PC-9 (cell line): Measurements from ENCODE around the gene MUCL3. TPM values are rescaled to one million over a fixed set of nuclear protein-coding genes. Genes with fewer than 3 reads are reported as not detected.
"Not testable (repeated sequence)": the region's sequence is repeated elsewhere in the genome, so short reads cannot be mapped to it uniquely, and the experiment has no call there.

Experiments used
- BruUV-seq: library from RNA; stranded (reverse); fragments of 400-500 nt; replicated peaks from 2 replicates; lab custom pipeline; 2021; lab: Mats Ljungman, UMichigan
- CTCF ChIA-PET: fragments of 300-600 bp; sonication (Branson Sonifier 250); formaldehyde crosslinking; loops from one replicate; lab custom pipeline; 2022; ENCODE audit warnings: antibody characterized with exemption; lab: Charles Lee
- POLR2A ChIA-PET: fragments of 300-600 bp; sonication (Branson Sonifier 250); formaldehyde crosslinking; loops from one replicate; lab custom pipeline; 2022; ENCODE audit warnings: antibody characterized with exemption; ENCODE audit not compliant: unreplicated experiment; lab: Charles Lee
- DNase-seq, 2 experiments: peaks; one replicate each; pipeline versions ENCODE4 v3.0.0 to v3.0.0-alpha.2; 2015 to 2022; ENCODE audit warnings: mixed read lengths in 1 of 2
- H2AFZ ChIP-seq: fragments of 200-600 bp; sonication (generic); 2 replicates; pipeline ENCODE4 v1.8.1; 2017; ENCODE audit warnings: antibody characterized with exemption
- H3F3A ChIP-seq: fragments of 200-600 bp; sonication (generic); 2 replicates; pipeline ENCODE4 v1.8.1; 2017; ENCODE audit warnings: antibody characterized with exemption, mild to moderate bottlenecking, low read depth; ENCODE audit not compliant: insufficient read depth
- H3K27ac ChIP-seq: fragments of 200-600 bp; sonication (generic); 2 replicates; pipeline ENCODE4 v1.6.1; 2016; ENCODE audit warnings: mixed run types
- H3K27me3 ChIP-seq: fragments of 200-600 bp; sonication (generic); 2 replicates; pipeline ENCODE4 v1.6.1; 2016; ENCODE audit warnings: low read depth, mixed run types; ENCODE audit not compliant: insufficient read depth
- H3K36me3 ChIP-seq: fragments of 200-600 bp; sonication (generic); 2 replicates; pipeline ENCODE4 v1.6.1; 2016; ENCODE audit warnings: low read depth, mixed run types
- H3K4me1 ChIP-seq: fragments of 200-600 bp; sonication (generic); replicated peaks from 2 replicates; pipeline ENCODE4 v1.6.1; 2016; ENCODE audit warnings: mixed run types; ENCODE audit not compliant: insufficient read depth
- H3K4me2 ChIP-seq: fragments of 200-600 bp; sonication (generic); 2 replicates; pipeline ENCODE4 v1.6.1; 2017; ENCODE audit warnings: mixed run types
- H3K4me3 ChIP-seq: fragments of 200-600 bp; sonication (generic); 2 replicates; pipeline ENCODE4 v1.6.1; 2016; ENCODE audit warnings: mixed run types
- H3K79me2 ChIP-seq: fragments of 200-600 bp; sonication (generic); 2 replicates; pipeline ENCODE4 v1.6.1; 2017; ENCODE audit warnings: low read depth, mixed run types
- H3K9me2 ChIP-seq: fragments of 200-600 bp; sonication (generic); 2 replicates; pipeline ENCODE4 v1.8.1; 2017; ENCODE audit warnings: mild to moderate bottlenecking; ENCODE audit not compliant: insufficient read depth
- H3K9me3 ChIP-seq: fragments of 200-600 bp; sonication (generic); 2 replicates; pipeline ENCODE4 v1.8.1; 2016; ENCODE audit warnings: low read depth; ENCODE audit not compliant: insufficient read depth
- H4K20me1 ChIP-seq: fragments of 200-600 bp; sonication (generic); 2 replicates; pipeline ENCODE4 v1.8.1; 2017; ENCODE audit not compliant: insufficient read depth
- CTCF ChIP-seq: fragments of 200-600 bp; sonication (generic); conservative IDR thresholded peaks from 2 replicates; pipeline ENCODE4 v1.6.1; 2017; ENCODE audit warnings: mixed run types, antibody characterized with exemption, mild to moderate bottlenecking, moderate library complexity
- EZH2 ChIP-seq: fragments of 200-600 bp; sonication (generic); IDR thresholded peaks from 2 replicates; pipeline ENCODE4 v1.8.0; 2017; ENCODE audit warnings: antibody characterized with exemption, low read depth
- intact Hi-C: fragments of 100-400 bp; cut with micrococcal nuclease; formaldehyde crosslinking; loops from one replicate; pipeline ENCODE4 v1.10.0; 2022; ENCODE audit not compliant: unreplicated experiment
- total RNA-seq: library from RNA; stranded (reverse); gene quantifications from 2 replicates; pipeline ENCODE4 v1.2.3, GENCODE V29; 2021

MUCL3 gene
- total RNA-seq, 1 experiment from 2014 or later: not detected

GRCh38 chr6:30900863-30901417 is 39.8 kb upstream of the MUCL3 start:
- Histone ChIP-seq H3K27ac (no peak overlapping the region), H3K9me2 (no peaks in the 10 kb centered on the region), H3K4me1 (no peaks in the 10 kb centered on the region), H3K36me3 (0 out of 2 replicates have a peak, but pooled peaks cover 6% of the 10 kb centered on the region), H3K4me2 (no peak overlapping the region), H3K9me3 (no peaks in the 10 kb centered on the region), H3F3A (peaks cover 46% of the 10 kb centered on the region), H3K4me3 (no peak overlapping the region), H4K20me1 (no peaks in the 10 kb centered on the region; the same call in 1 of the 2 replicates), H3K79me2 (no peaks in the 10 kb centered on the region), H2AFZ (no peak overlapping the region), H3K27me3 (no peaks in the 10 kb centered on the region)
- TF ChIP-seq EZH2: no peak
- no peak for TF ChIP-seq CTCF
- ChIA-PET CTCF (interaction anchor here (0.6 kb wide), 1 partner anchor 65 kb away, joined by 4 read pairs; no protein-coding TSS in a partner anchor), POLR2A (no interaction called here)
- intact Hi-C loops: no loop called here
- no peak for DNase-seq
- BruUV-seq: no TSS peak

GRCh38 chr6:30901436-30901835 is 39.3 kb upstream of the MUCL3 start:
- Histone ChIP-seq H3F3A (peaks cover 51% of the 10 kb centered on the region), H3K4me3 (no peak overlapping the region), H3K36me3 (0 out of 2 replicates have a peak, but pooled peaks cover 3% of the 10 kb centered on the region), H3K4me2 (no peak overlapping the region), H2AFZ (no peak overlapping the region), H3K79me2 (no peaks in the 10 kb centered on the region), H3K27me3 (no peaks in the 10 kb centered on the region), H3K9me2 (no peaks in the 10 kb centered on the region), H3K27ac (no peak overlapping the region), H3K4me1 (no peaks in the 10 kb centered on the region), H4K20me1 (no peaks in the 10 kb centered on the region; the same call in 1 of the 2 replicates), H3K9me3 (no peaks in the 10 kb centered on the region)
- no peak for DNase-seq
- intact Hi-C loops: no loop called here
- TF ChIP-seq CTCF (no peak), EZH2 (no peak)
- ChIA-PET POLR2A (interaction anchor here (0.6 kb wide), 1 partner anchor 170 kb away, joined by 7 read pairs; no protein-coding TSS in a partner anchor), CTCF (no interaction called here)
- no TSS peak for BruUV-seq

GRCh38 chr6:30902196-30902595 is 38.6 kb upstream of the MUCL3 start:
- CTCF ChIA-PET: interaction anchor here (0.6 kb wide), 1 partner anchor 306 kb away, joined by 10 read pairs; no protein-coding TSS in a partner anchor
- intact Hi-C loops, H3K36me3 ChIP-seq, H3K79me2 ChIP-seq, H3K4me3 ChIP-seq, H3K9me2 ChIP-seq, DNase-seq, H3K27ac ChIP-seq, BruUV-seq, POLR2A ChIA-PET, H3K4me2 ChIP-seq, H4K20me1 ChIP-seq, H2AFZ ChIP-seq, H3K4me1 ChIP-seq, H3K27me3 ChIP-seq, H3K9me3 ChIP-seq: not testable (repeated sequence)
- peaks cover 56% of the 10 kb centered on the region for H3F3A ChIP-seq

- Histone ChIP-seq H3K9me2 (no peaks in the 10 kb centered on the region), H2AFZ (no peak overlapping the region), H3K9me3 (no peaks in the 10 kb centered on the region), H3K79me2 (no peaks in the 10 kb centered on the region), H3F3A (peaks cover 55% of the 10 kb centered on the region), H3K4me3 (no peak overlapping the region), H3K4me1 (no peaks in the 10 kb centered on the region), H3K27me3 (no peaks in the 10 kb centered on the region), H3K36me3 (no peaks in the 10 kb centered on the region), H4K20me1 (no peaks in the 10 kb centered on the region; the same call in 1 of the 2 replicates), H3K4me2 (no peak overlapping the region), H3K27ac (no peak overlapping the region)
- CTCF ChIA-PET: no interaction called here
- intact Hi-C loops: no loop called here
- BruUV-seq: no TSS peak
- TF ChIP-seq EZH2 (no peak), CTCF (no peak)
- no peak for DNase-seq
- POLR2A ChIA-PET: no interaction called here
Measured at GRCh38 chr6:30902709-30903108, 38.1 kb upstream of the MUCL3 start.
